GM12878 (cell line): ENCODE results near the gene SSH3. TPM values are rescaled to one million over a fixed set of nuclear protein-coding genes. Genes with fewer than 3 reads are reported as not detected.

Experiments used
- ATAC-seq: fragments of 200-7000 bp; cut with Tn5 transposase; 3 replicates; pipeline ENCODE4 v1.9.1; 2020; ENCODE audit warnings: mild to moderate bottlenecking, moderate library complexity
- BruUV-seq: library from RNA; stranded (reverse); fragments of 400-500 nt; replicated peaks from 2 replicates; lab custom pipeline; 2021; lab: Mats Ljungman, UMichigan
- CTCF ChIA-PET: fragments of 300-600 bp; sonication (Branson Sonifier 250); formaldehyde crosslinking; extraction: SDS; loops from one replicate; lab custom pipeline; 2021; ENCODE audit warnings: inconsistent platforms; lab: Yijun Ruan, JAX
- POLR2A ChIA-PET: fragments of 350-600 bp; formaldehyde crosslinking; extraction: SDS; loops from one replicate; lab custom pipeline; 2021; ENCODE audit warnings: inconsistent platforms; lab: Charles Lee
- RAD21 ChIA-PET: fragments of 300-600 bp; sonication (Branson Sonifier 250); formaldehyde crosslinking; loops from one replicate; lab custom pipeline; 2023; ENCODE audit warnings: antibody characterized with exemption; ENCODE audit not compliant: unreplicated experiment; lab: Charles Lee
- SMC1A ChIA-PET: fragments of 300-600 bp; sonication (Branson Sonifier 250); formaldehyde crosslinking; loops from one replicate; lab custom pipeline; 2023; ENCODE audit not compliant: unreplicated experiment, uncharacterized antibody; lab: Charles Lee
- DNase-seq: peaks from one replicate; pipeline ENCODE4 v3.0.0-alpha.2; 2011; ENCODE audit warnings: low read depth, low spot score
- FAIRE-seq: peaks from 3 replicates; lab custom pipeline; 2011; peaks lifted over from hg19 to GRCh38; lab: Jason Lieb, UNC
- H2AFZ ChIP-seq: 2 replicates; pipeline ENCODE4 v1.6.0; 2011; ENCODE audit warnings: low read depth, low read length, control low read depth; ENCODE audit not compliant: control insufficient read depth
- H3K27ac ChIP-seq: 2 replicates; pipeline ENCODE4 v1.5.1; 2011; ENCODE audit warnings: control low read depth; ENCODE audit not compliant: control insufficient read depth, insufficient read depth
- H3K27me3 ChIP-seq, 2 experiments: replicated peaks in 1 of 2; 2 replicates each; pipeline versions ENCODE4 v1.6.0 to v1.6.1; 2011; ENCODE audit warnings: low read length in 1 of 2; ENCODE audit not compliant: control insufficient read depth in 2 of 2, insufficient read depth in 2 of 2
- H3K36me3 ChIP-seq, 2 experiments: 2 replicates each; pipeline ENCODE4 v1.5.1; 2011; ENCODE audit warnings: low read length in 1 of 2; ENCODE audit not compliant: control insufficient read depth in 2 of 2, insufficient read depth in 2 of 2
- H3K4me1 ChIP-seq: 2 replicates; pipeline ENCODE4 v1.6.1; 2011; ENCODE audit warnings: mild to moderate bottlenecking, low read length, moderate library complexity, mixed read lengths; ENCODE audit not compliant: control insufficient read depth, insufficient read depth
- H3K4me2 ChIP-seq: 2 replicates; pipeline ENCODE4 v1.6.0; 2011; ENCODE audit warnings: control low read depth; ENCODE audit not compliant: control insufficient read depth, insufficient read depth
- H3K4me3 ChIP-seq: fragments of 200-600 bp; sonication (generic); 2 replicates; pipeline ENCODE4 v1.5.1; 2016
- H3K79me2 ChIP-seq: 2 replicates; pipeline ENCODE4 v1.6.0; 2011; ENCODE audit warnings: low read length; ENCODE audit not compliant: control insufficient read depth, insufficient read depth
- H3K9ac ChIP-seq: 2 replicates; pipeline ENCODE4 v1.8.0; 2011; ENCODE audit warnings: low read length, control low read depth, mixed read lengths; ENCODE audit not compliant: control insufficient read depth, insufficient read depth
- H3K9me3 ChIP-seq: replicated peaks from 3 replicates; pipeline ENCODE4 v1.5.1; 2011; ENCODE audit warnings: mild to moderate bottlenecking, low read length; ENCODE audit not compliant: control insufficient read depth, insufficient read depth
- H4K20me1 ChIP-seq: 2 replicates; pipeline ENCODE4 v1.6.0; 2011; ENCODE audit not compliant: control insufficient read depth, insufficient read depth
- CHD4 ChIP-seq: fragments of 200-600 bp; sonication (generic); IDR thresholded peaks from 2 replicates; pipeline ENCODE4 v1.6.1; 2016; ENCODE audit warnings: mild to moderate bottlenecking
- RFX5 ChIP-seq: IDR thresholded peaks from 2 replicates; pipeline ENCODE4 v1.6.1; 2011; ENCODE audit warnings: low read depth, low read length, improper control_type of control experiment
- SMAD1 ChIP-seq: fragments of 450-650 bp; IDR thresholded peaks from 2 replicates; pipeline ENCODE4 v1.6.1; 2018; ENCODE audit warnings: mild to moderate bottlenecking, low read depth; ENCODE audit not compliant: partially characterized antibody
- SMC3 ChIP-seq: IDR thresholded peaks from 2 replicates; pipeline ENCODE4 v1.6.1; 2011; ENCODE audit warnings: low read length, improper control_type of control experiment, borderline replicate concordance
- ZBED1 ChIP-seq: IDR thresholded peaks from 2 replicates; pipeline ENCODE4 v1.6.1; 2016; ENCODE audit warnings: borderline replicate concordance
- ZNF687 ChIP-seq: fragments of 450-650 bp; IDR thresholded peaks from 2 replicates; pipeline ENCODE4 v1.6.1; 2017; ENCODE audit warnings: mild to moderate bottlenecking, moderate library complexity
- WGBS: methylation state at CpG from one replicate; pipeline ENCODE4 v1.1.6; 2016; ENCODE audit warnings: low lambda C conversion rate; ENCODE audit not compliant: insufficient replicate concordance, insufficient coverage; ENCODE audit errors: missing lambda C conversion rate; 5-methylcytosine and 5-hydroxymethylcytosine counted together
- in situ Hi-C: fragments of 300-500 bp; cut with MboI; formaldehyde crosslinking; loops from 9 replicates; pipeline ENCODE4 v1.14.3; 2018; ENCODE audit warnings: mixed read lengths
- intact Hi-C: fragments of 100-400 bp; cut with micrococcal nuclease; formaldehyde crosslinking; loops from one replicate; pipeline ENCODE4 v1.14.2; 2022; ENCODE audit not compliant: unreplicated experiment
- polyA plus RNA-seq, 11 experiments: library from polyadenylated mRNA; depleted of rRNA in 4 of 11; unstranded in 6 of 11; stranded (reverse) in 5 of 11; fragments of >200 nt; fragmentation: Nextera tagmentation in 4 of 11; fragmentation: Illumina TruSeq in 1 of 11; extraction: Ambion mirVana in 4 of 11; extraction: Trizol in 1 of 11; gene quantifications; 1 replicate in 1 of 11; 2 replicates in 10 of 11; pipeline versions ENCODE4 v1.2.1 to v1.2.3, GENCODE V29; 2011 to 2016; ENCODE audit warnings: inconsistent platforms in 2 of 11, missing spikeins in 2 of 11, low read depth in 1 of 11
- total RNA-seq, 4 experiments: library from RNA; depleted of rRNA in 3 of 4; stranded (reverse); fragments of >200 nt in 3 of 4; fragmentation: Illumina TruSeq in 1 of 4; extraction: Trizol in 1 of 4; gene quantifications; 2 replicates each; pipeline versions ENCODE4 v1.2.1 to v1.2.3, GENCODE V29; 2013 to 2021
- TF ChIP-seq, protein P1 (sequence below): IDR thresholded peaks from 2 replicates; pipeline ENCODE4 v1.6.1; 2012; ENCODE audit warnings: improper control_type of control experiment, low read depth, low read length; ENCODE audit not compliant: insufficient replicate concordance
- TF ChIP-seq, protein P2 (sequence below): fragments of 450-650 bp; IDR thresholded peaks from 2 replicates; pipeline ENCODE4 v1.6.1; 2017; ENCODE audit warnings: low read depth, mild to moderate bottlenecking, moderate library complexity
- TF ChIP-seq, protein P3 (sequence below): fragments of 450-650 bp; IDR thresholded peaks from 2 replicates; pipeline ENCODE4 v1.6.1; 2017; ENCODE audit warnings: mild to moderate bottlenecking, low read depth, inconsistent platforms; ENCODE audit not compliant: poor library complexity, severe bottlenecking

The SSH3 gene
- total and polyA plus RNA-seq, 10 of the 15 experiments (the other 5 are each of a cell fraction or from before 2014, with no cell fraction given): 0.05 to 0.83 (median 0.28) TPM; not detected in 3

DNA sequence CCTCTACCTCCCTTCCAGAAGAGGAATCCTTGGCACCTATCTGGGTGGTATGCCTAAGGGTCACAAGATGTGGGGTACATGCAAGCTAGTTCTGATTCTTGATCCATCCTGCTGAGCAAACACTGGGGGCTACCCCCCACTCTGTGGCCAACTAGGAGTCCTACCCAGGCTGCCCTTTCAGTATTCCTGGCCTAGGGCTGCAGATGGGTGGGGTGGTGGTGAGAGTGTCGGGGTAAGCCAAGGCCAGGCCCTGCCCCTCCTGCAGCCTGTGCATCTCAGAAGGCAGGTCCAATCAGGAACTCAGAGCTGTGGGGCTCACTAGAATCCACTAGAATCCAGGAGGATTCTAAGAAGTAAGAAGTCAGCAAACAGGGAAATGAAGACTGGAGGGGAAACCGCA lies 10.9 kb downstream of the SSH3 start:
- no peaks in the 10 kb centered on the region for H4K20me1 ChIP-seq
- no peak overlapping the region for H3K4me2 ChIP-seq
- FAIRE-seq: no peak
- ChIA-PET CTCF (interaction anchor here (0.7 to 12.1 kb wide), 6 partner anchors 20 to 232 kb away, joined by 3 to 151 read pairs (median 4); no protein-coding TSS in a partner anchor), RAD21 (interaction anchor here (1.2 to 7.8 kb wide), 4 partner anchors 30 to 233 kb away, joined by 4 to 75 read pairs (median 38); partner anchors contain the start of gene POLD4), POLR2A (interaction anchor here (1.4 kb wide), 1 partner anchor 9 kb away, joined by 3 read pairs; no protein-coding TSS in a partner anchor), SMC1A (interaction anchor here (0.8 kb wide), 1 partner anchor 21 kb away, joined by 3 read pairs; no protein-coding TSS in a partner anchor)
- in situ Hi-C loops: no loop called here
- H2AFZ ChIP-seq: no peak overlapping the region
- H3K27me3 ChIP-seq: no peaks in the 10 kb centered on the region
- peaks cover 3% of the 10 kb centered on the region for H3K4me1 ChIP-seq
- no peak for ATAC-seq
- intact Hi-C loops: no loop called here
- no peak overlapping the region for H3K4me3 ChIP-seq
- no TSS peak for BruUV-seq
- no peaks in the 10 kb centered on the region for H3K9me3 ChIP-seq
- no peak for DNase-seq
- H3K36me3 ChIP-seq: no peaks in the 10 kb centered on the region
- no peaks in the 10 kb centered on the region for H3K79me2 ChIP-seq
- H3K9ac ChIP-seq: no peak overlapping the region
- 95% methylated on average over 2 of the region's 2 CpGs for WGBS
- H3K27ac ChIP-seq: no peak overlapping the region
- TF ChIP-seq, protein P1, sequence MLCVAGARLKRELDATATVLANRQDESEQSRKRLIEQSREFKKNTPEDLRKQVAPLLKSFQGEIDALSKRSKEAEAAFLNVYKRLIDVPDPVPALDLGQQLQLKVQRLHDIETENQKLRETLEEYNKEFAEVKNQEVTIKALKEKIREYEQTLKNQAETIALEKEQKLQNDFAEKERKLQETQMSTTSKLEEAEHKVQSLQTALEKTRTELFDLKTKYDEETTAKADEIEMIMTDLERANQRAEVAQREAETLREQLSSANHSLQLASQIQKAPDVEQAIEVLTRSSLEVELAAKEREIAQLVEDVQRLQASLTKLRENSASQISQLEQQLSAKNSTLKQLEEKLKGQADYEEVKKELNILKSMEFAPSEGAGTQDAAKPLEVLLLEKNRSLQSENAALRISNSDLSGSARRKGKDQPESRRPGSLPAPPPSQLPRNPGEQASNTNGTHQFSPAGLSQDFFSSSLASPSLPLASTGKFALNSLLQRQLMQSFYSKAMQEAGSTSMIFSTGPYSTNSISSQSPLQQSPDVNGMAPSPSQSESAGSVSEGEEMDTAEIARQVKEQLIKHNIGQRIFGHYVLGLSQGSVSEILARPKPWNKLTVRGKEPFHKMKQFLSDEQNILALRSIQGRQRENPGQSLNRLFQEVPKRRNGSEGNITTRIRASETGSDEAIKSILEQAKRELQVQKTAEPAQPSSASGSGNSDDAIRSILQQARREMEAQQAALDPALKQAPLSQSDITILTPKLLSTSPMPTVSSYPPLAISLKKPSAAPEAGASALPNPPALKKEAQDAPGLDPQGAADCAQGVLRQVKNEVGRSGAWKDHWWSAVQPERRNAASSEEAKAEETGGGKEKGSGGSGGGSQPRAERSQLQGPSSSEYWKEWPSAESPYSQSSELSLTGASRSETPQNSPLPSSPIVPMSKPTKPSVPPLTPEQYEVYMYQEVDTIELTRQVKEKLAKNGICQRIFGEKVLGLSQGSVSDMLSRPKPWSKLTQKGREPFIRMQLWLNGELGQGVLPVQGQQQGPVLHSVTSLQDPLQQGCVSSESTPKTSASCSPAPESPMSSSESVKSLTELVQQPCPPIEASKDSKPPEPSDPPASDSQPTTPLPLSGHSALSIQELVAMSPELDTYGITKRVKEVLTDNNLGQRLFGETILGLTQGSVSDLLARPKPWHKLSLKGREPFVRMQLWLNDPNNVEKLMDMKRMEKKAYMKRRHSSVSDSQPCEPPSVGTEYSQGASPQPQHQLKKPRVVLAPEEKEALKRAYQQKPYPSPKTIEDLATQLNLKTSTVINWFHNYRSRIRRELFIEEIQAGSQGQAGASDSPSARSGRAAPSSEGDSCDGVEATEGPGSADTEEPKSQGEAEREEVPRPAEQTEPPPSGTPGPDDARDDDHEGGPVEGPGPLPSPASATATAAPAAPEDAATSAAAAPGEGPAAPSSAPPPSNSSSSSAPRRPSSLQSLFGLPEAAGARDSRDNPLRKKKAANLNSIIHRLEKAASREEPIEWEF: no peak
- no peak for TF ChIP-seq SMAD1
- TF ChIP-seq CHD4: no peak
- TF ChIP-seq RFX5: no peak
- TF ChIP-seq, protein P2, sequence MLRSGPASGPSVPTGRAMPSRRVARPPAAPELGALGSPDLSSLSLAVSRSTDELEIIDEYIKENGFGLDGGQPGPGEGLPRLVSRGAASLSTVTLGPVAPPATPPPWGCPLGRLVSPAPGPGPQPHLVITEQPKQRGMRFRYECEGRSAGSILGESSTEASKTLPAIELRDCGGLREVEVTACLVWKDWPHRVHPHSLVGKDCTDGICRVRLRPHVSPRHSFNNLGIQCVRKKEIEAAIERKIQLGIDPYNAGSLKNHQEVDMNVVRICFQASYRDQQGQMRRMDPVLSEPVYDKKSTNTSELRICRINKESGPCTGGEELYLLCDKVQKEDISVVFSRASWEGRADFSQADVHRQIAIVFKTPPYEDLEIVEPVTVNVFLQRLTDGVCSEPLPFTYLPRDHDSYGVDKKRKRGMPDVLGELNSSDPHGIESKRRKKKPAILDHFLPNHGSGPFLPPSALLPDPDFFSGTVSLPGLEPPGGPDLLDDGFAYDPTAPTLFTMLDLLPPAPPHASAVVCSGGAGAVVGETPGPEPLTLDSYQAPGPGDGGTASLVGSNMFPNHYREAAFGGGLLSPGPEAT: no peak
- TF ChIP-seq, protein P3, sequence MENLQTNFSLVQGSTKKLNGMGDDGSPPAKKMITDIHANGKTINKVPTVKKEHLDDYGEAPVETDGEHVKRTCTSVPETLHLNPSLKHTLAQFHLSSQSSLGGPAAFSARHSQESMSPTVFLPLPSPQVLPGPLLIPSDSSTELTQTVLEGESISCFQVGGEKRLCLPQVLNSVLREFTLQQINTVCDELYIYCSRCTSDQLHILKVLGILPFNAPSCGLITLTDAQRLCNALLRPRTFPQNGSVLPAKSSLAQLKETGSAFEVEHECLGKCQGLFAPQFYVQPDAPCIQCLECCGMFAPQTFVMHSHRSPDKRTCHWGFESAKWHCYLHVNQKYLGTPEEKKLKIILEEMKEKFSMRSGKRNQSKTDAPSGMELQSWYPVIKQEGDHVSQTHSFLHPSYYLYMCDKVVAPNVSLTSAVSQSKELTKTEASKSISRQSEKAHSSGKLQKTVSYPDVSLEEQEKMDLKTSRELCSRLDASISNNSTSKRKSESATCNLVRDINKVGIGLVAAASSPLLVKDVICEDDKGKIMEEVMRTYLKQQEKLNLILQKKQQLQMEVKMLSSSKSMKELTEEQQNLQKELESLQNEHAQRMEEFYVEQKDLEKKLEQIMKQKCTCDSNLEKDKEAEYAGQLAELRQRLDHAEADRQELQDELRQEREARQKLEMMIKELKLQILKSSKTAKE: no peak
- no peak for TF ChIP-seq SMC3
- no peak for TF ChIP-seq ZBED1
- no peak for TF ChIP-seq ZNF687
